GM18873 (cell line): ENCODE results near the gene OPRM1.

Source experiments
- ATAC-seq: cut with Tn5 transposase; IDR thresholded peaks from one replicate; pipeline ENCODE4 v1.9.1; 2021; ENCODE audit warnings: mild to moderate bottlenecking, moderate library complexity, moderate number of reproducible peaks; ENCODE audit not compliant: unreplicated experiment, low FRiP score

OPRM1 gene

DNA sequence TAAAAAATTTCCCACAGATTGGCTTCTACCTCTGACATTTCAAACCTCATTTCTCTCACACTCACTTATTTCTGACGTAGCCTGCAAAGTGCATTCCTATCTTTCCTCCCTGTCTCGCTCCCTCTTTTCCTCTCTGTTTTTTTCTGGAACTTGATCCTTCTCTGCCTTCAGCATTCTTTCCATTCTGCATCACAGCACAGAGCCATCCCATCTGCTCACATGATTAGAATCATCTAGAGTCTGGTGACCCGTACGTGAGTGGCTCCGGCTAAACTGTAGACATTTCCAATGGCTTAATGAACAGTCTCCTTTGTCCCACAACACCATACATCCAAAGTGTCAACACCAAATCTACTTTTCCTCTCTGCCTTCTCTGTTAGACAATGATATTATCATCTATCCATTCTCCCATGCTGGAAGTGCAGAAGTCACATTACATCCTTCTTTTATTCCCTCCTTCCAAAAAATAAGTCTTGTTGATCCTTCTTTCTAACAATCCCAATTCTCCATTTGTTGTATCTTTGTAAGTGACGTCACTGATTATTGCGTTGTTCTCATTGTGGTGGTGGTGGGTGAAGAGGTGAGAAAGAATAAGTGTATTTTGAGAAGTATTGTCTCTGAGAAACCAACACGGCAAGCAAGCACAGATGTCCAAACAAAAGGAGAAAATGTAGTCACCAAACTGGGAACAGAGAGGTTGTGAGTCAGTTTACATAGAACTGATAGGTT lies 41.6 kb downstream of the OPRM1 start:
- ATAC-seq = no peak

DNA sequence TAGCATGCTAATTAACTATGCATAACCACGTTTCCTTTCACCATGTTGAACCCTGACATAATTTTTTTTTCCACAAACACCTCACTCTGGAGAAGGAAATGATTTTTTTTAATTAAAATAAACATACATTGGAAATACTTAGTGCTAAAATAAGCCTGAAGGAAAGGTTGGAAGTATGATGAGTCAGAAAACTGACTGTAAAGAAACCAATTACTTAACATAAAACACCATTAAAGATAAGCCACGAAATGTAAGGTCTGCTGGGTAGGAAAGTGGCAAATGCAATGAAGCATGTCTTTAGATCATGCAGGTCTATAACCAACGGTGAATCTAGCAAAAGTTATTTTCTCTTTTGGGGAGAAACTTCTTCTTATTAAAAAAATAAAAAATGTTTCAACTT lies 47.5 kb downstream of the OPRM1 start:
- no peak for ATAC-seq

DNA sequence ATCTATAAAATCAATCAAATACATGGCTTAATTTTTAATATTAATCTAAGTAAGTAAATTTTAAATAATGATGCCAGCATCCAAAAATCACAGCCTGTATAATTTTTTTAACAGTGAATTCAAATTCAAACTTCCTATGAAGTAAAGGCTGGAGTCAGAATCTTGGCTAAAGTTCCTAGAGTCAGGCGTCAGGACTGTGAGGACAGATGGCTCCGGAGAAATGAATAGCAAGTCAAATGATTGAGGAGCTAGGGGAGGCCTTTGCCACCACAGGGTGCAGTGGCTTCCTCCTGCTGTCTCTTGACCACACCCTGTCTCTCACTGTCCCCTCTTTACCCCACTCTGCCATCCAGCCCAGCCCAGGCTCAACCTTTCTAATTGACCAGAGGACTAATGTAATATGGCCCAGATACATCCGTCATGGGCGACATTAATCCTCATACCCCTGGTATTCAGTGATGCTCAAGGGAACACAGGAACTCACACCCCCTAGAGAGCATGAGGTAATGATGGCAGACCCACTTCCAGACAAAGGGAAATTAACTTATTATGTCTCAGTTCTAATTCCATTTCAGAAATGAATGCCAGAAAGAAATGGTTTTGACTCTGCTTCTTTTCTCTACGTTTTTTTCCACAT lies 53.4 kb downstream of the OPRM1 start:
- ATAC-seq = no peak

DNA sequence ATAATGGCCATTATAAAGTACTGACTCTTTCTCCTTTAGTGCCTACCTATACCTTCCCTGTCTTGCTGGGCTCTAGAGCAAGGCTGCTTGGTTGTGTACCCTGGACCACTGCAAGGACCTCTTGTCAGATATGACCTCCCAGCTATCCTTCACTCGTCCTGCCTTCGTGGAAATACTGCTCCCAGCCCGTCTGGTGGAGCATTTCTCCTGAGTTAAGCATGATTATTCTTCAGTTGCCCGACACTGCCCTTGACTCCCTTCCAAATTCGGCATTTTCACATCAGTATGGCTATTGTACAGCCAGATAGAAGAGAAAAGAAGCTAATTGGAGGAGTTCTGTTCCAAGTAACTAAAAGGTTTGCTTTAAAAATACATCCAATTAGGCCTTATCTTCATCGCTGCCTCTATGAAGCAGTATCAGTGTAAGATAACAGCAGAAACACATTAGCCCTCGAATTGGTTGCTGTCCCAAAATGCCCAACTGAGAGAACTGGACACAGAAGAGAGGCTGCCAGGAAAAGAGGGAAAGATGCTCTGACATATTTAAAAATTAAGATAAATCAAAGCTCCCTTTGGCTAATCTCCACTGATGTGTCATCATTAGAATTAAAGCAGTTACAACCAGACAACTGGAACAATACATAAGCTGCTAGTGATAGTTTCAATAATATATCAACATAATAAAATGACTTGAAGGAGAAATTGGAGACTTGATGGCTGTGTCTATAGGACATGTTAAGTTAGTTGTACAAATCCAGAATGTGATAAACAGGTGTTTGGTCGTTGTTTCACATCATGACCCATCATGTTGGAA lies 54.4 kb downstream of the OPRM1 start:
- no peak for ATAC-seq

DNA sequence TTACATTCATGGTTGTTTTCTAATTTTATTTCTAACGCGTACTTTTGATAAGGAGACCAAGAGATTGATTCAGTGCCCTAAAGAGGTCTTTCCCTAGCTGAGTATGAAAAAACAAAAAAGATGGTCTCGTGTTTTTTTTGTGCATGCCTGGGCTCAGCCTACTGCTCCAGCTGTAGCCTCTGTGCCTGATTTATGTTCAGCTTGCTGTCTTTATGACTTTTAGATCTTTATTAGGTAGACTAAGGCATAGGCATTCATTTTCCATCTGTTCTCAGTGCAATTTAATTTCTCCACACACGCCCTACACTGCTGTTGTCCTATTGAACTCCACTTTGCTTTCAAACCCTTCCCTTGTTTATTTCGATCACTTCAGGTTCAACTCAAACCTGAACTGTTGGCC lies 56.5 kb downstream of the OPRM1 start:
- ATAC-seq = no peak

DNA sequence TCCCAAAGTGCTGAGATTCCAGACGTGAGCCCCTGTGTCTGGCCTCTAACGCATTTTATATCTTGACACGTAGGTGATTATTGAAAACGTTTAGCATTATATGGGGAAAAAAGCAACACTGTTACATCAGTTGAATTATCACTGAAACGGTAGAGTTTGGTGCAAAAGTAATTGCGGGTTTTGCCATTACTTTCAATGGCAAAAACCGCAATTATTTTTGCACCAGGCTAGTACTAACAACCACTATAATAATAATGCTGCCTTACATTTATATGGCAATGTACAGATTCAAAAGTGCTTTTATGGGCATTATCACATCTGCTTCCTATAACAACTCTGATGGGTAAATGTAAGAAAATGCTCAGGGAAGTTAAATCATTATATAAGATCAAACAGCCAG lies 57.3 kb downstream of the OPRM1 start:
- ATAC-seq = no peak

DNA sequence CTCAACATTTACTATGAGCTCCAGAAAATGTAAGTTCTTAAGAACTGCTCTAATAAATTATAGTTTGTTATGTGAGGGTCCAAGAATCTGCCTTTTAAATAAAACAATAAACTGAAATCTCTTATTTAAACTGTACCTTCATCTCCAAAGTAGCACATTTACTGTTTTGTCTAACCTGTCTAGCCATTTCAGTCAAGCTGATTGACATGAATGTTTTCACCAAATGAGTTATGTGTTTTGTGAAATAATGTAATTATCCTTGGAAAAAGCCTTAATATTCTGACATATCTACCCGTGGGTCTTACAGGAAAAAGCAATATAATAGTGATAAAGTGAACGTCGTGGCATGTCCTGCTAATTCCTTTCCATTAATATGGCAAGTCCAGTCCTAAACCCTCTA lies 57.8 kb downstream of the OPRM1 start:
- no peak for ATAC-seq

DNA sequence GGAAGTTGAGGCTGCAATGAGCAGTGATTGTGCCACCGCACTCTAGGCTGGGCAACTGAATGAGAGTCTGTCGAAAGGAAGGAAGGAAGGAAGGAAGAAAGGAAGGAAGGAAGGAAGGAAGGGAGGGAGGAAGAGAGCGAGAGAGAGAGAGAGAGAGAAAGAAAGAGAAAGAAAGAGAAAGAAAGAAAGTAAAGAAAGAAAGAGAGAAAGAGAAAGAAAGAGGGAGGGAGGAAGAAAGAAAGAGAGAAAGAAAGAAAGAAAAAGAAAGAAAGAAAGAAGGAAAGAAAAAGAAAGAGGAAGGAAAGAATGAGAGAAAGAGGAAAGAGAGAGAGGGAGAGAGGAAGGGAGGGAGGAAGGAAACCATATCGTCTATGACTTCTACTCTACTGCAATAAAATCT lies 60.2 kb downstream of the OPRM1 start:
- ATAC-seq = no peak

DNA sequence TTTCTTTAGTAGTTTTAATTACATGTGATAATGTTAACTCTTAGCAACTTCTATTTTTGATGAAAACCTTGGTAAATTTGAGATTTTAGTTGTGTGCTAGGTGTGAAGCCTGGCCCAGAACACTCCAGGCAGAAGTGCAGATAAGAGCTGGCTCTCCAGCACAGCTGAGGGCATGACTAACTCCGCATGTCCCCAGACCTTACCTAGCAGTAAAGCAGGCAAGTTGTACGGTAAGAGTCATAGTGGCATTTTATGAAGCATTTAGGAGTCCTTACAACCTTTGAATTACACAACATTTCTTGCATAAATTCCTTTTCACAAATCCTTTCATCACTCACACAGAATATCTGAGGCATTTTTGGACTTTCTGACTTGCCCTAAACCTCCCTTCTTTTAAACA lies 67.2 kb downstream of the OPRM1 start:
- ATAC-seq = no peak

DNA sequence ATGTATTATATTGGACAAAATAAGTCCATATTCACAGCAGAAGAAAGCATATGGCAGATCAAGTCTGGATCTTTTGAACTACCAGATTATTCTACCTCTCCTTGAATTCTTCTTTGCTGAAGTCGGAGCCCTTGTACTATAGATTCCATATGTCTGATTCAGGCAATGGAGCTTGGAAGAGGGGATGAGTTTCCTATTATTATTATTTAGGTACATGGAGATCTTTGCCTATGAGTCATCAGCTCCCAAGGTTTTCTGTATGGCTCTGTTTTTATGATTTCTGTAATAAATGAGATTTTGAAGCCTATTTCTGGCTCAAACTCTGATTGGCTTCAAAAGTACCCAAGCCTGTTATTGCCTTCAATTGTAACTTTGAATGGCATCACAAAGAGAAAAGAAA lies 72.0 kb downstream of the OPRM1 start:
- ATAC-seq = no peak

DNA sequence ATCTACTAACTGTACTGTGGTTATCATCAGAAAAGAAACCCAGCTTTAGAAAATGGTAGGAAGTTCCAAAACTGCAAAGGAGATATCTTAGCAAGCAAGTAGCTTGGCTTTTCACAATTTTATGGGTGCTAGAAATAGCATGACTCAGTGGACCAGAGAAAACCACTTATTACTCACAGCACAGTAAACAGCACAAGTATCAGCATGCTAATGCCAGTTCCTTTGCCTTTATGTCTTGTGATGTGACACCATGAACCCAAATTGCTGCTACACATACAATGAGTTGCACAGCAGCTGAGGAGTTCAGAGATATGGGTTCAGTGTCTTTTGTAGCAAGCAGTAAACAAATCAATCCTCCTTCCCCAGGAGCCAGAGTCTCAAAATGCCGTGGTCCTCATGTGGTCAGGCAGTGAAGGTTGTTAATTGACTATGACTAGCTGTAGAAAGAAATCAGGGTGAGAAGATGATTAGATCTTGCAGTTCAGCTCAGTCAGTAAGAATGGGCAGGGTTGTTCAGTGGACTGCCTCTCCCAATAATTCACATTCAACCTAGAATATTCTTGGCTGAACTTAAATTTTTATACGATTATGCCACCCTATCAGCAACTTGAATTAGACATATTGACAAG lies 73.3 kb downstream of the OPRM1 start:
- no peak for ATAC-seq

DNA sequence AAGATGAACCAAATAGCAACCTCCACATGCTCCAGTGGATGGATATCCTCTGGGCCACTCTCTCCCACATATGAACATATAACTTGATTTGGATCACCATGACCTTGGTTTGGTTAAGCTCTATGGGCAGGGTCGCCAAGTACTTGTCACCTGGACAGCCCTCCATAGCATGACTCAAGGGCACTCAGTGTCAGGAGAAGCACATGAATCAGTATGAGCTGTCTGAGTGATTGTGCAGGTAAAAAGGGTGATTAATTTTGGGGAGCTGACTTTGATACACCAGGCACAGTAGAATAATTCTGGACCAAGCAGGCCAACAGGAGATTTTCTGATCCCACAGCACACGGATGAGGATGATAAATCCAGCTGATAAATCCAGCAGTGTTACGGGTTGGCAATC lies 74.4 kb downstream of the OPRM1 start:
- ATAC-seq = no peak

DNA sequence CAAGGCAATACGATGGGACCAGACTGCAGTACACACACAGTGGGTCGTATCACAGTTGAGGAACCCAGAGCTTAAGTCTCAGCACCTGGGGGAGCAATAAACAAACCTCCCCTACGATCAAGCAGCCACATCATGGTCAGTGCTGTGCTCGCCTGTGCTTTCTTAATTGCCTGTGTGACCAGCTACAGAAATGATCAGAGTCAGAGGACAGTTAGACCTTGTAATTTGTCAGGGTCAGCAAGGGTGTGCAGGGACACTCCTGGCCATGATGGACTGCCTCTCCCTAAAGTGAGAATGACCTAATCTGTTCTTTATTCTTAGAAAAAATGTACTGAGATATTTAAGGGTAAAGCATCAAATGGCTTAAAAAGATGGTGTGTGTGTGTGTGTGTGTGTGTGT lies 78.4 kb downstream of the OPRM1 start:
- ATAC-seq = no peak

DNA sequence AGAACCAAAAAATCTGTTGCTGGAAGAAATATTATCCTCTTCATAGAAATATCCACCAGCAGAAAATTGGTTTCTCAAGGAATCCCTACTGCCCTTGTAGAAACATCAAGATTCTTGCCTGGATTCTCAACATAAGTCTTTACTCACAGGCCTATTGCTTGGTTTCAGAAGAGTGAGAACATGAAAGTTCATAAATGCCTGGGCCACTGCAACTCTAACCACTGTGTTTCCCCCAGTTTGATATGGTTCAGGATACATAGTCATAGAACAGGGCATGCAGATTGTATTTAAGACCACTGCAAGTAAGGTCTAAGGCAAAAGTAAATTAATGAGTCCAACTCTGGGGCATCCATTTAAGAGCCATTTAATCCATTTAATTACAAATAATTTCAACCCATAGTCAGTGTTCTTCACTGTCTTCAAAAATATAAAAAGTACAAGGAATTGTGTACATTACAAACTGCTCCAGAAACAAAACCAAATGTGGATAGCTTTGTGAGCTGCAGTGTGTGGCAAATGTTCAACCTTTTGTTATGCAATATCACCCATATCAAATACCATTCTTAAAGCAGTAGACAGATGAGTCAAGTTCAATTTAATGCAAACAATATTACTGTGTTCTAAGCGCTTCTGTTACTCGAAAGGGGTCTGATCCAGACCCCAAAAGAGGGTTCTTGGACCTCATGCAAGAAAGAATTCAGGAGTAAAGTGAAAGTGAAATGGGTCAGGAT lies 83.3 kb downstream of the OPRM1 start:
- ATAC-seq = no peak

DNA sequence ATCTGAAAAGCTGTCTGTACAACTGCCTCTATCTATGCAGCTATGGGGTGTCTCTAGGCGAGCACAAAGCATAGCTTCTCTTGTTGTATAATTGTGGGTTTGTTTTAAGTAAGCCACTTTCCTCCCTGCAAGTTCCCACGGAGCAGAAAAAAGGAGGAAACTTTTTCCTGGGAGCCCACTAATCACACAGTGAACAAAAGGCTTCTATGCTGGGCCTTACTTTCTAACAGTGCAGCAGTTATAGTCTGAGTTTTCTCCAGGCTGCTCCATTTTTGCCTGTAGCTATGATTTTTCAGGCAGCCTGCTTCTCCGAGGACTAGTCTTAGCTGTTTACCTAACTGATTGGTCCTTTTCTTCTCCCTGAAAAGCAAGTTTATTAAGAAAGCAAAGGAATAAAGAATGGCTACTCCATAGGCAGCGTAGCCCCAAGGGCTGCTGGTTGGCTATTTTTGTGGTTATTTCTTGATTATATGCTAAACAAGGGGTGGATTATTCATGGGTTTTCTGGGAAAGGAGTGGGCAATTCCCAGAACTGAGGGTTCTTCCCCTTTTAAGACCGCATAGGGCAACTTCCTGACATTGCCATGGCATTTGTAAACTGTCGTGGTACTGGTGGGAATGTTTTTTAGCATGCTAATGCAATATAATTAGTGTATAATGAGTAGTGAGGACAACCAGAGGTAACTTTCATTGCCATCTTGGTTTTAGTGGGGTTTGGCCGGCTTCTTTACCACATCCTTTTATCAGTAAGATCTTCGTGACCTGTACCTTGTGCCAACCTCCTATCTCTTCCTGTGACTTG lies 84.3 kb downstream of the OPRM1 start:
- no peak for ATAC-seq

DNA sequence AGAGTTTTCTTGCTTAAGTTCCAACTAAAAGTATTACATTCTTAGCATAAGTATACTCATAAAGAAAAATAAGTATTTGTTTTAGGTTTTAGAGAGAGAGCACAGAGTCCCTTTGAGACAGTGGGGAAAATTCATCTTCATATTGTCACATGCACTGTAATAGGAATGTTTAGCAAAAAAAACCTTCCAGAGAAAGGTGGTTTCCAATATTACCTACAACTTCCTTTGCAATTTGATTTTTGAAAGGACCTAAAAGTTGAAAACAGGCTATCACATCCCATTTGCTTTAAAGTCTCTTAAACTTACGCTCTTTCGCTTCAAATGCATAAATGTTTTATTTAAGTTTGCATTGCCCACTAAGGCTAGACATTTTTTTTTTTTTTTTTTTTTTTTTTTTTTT lies 86.4 kb downstream of the OPRM1 start:
- ATAC-seq = no peak

DNA sequence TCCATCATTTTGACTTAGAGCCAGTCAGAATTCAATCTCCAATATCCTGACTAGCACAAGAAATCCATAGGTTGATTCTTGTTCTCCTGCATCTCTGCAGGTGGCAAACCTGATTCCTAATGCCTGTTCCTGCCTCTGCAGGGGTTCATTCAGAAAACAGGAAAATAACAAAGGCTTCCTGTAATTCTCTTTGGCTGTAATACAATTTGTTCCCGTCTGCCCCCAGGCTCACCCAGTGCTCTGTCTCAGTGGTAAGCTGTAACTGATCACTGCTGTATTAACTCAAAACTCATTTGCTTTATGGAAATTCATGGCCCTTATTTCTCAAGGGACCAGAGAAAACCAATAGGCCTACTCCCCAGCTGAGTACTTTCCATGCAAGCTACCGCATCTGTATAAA lies 88.6 kb downstream of the OPRM1 start:
- ATAC-seq = no peak

DNA sequence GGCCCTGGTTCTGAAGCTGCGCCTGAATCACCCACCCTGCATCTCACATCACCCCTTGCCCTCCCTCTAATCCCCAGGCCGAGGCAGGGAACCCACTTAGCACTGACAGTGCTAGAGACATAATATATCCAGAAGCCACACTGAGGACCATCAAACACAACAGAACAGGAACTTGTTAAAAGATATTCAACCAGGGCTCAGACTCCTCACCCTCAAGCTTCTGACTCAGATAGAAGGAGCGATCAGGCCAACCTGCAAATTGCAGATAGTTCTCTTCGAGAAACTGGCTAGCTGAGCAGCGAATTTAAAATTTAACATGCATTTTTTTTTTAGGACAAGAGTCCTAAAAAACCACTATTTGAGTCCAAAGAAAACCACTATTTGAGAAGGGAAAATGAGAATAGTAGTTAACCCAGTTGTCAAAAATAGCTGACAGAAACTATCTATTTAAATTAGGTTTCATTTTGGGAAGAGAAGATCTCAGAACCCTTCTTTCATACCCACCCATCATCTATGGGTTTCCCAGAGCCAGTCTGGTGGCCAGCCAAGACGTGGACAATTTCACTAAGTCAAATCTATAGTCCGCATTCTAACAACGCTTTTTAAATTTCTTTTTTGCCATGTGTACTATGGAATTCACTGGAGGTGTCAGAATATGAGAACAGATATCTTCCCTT lies 95.6 kb downstream of the OPRM1 start:
- ATAC-seq = no peak

DNA sequence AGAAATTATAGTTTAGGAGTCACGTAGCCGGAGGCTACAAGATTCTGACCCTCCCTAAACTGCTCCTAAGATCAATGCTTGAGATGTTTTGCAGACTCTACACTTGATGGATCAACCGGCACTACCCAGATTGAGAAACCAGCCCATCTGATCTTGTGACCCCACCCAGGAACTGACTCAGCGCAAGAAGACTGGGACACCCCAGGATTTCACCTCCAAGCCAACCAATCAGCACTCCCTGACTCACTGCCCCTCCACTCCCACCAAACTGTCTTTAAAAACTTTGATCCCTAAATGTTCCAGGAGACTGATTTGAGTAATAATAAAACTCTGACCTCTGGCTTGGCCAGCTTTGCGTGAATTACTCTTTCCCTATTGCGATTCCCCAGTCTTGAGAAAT lies 99.8 kb downstream of the OPRM1 start:
- no peak for ATAC-seq
